GM19328 (cell line): ENCODE results near the gene FAM53A.

Experiments
- ATAC-seq: cut with Tn5 transposase; IDR thresholded peaks from one replicate; pipeline ENCODE4 v1.9.1; 2021; ENCODE audit warnings: mild to moderate bottlenecking, moderate library complexity; ENCODE audit not compliant: unreplicated experiment

FAM53A gene

GRCh38 chr4:1683736-1684505 lies at the start of gene FAM53A:
FAM53A (minus strand) TSS chr4:1684313; CDS start chr4:1668741, 15,572 bp downstream.
- ATAC-seq = peak; percentile 87

DNA sequence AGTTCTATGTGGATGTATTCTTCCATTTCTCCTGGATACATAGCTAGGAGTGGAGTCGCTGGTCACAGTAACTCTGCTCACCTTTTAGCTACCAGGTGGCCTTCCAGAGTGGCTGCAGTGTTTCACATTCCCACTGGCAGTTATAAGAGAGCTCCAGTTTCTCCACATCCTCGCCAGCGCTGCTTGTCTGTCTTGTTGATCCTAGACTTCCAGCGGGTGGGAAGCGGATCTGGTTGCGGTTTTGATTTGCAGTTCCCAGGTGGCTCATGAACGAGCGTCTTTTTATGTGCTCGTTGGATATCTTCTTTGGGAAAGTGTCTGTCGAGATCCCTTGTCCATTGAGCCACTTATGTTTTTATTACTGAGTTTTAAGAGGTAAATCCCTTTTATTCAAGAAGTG lies 48.8 kb upstream of the FAM53A start:
- no peak for ATAC-seq

GRCh38 chr4:1731180-1731579 lies 47.1 kb upstream of the FAM53A start:
- ATAC-seq = no peak

DNA sequence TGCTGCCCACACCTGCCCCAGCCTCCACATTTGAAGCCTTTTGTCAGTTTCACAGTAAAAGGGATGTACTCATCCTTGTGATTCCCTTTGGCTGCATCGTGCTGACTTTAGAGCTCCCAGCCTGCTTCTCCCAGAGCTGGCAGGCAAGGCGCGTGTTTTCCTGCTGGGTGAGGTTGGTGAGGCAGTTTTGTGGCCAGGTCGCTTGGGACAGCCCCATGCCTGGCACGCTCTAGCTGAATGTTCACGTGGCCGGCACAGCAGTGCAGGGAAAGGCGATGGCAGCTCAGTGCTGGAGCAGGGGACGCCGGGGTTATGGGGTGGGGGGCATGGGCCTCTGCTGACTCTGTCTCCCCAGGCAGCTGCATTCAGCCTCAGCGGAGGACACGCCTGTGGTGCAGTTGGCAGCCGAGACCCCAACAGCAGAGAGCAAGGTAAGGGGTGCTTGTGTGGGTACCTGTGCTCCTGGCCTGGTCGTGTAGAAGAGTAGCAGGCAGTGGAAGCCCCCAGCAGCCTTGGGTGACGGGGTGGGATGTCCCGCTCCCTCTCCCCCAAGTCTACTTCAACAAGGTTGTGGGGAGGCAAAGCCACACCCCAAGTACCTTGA lies 46.5 kb upstream of the FAM53A start:
- ATAC-seq = no peak

GRCh38 chr4:1728061-1728980 lies 44.2 kb upstream of the FAM53A start:
- ATAC-seq = no peak

- ATAC-seq = no peak
Measured at GRCh38 chr4:1727117-1728031, 43.3 kb upstream of the FAM53A start.

DNA sequence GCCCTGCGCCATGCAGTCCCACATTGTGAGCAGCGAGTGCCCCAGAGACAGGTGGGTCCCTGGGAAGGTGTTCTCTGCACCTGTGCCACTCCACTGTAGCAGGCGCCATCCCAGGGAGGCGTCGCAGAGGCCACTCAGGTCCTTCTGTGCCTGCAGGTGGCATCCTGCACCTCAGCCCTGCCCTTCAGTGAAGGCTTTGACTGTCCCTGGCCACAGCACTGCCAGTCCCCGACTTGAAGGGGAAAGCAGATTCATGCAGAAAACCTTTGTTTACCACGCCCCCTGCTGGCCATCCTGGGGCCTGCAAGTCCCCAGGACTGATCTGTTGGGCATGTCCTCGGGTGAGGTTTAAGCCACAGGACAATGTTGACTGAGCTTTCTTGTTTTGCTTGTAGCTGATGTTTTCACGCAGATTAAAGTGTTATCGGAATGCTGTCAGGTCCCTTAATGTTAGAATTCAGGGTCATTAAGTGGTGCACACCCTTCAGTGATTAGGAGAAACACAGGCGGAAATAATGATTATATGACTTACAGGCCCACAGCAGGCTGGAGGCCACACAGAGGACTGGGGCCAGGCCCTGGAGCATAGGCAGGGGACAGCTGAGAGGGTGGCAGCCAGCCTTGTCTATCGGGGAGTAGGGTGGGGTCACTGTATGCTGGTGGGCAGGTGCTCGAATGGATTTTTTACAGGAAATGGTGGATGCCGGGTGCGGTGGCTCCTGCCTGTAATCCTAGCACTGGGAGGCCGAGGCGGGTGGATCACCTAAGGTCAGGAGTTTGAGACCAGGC lies 42.2 kb upstream of the FAM53A start:
- ATAC-seq = no peak

DNA sequence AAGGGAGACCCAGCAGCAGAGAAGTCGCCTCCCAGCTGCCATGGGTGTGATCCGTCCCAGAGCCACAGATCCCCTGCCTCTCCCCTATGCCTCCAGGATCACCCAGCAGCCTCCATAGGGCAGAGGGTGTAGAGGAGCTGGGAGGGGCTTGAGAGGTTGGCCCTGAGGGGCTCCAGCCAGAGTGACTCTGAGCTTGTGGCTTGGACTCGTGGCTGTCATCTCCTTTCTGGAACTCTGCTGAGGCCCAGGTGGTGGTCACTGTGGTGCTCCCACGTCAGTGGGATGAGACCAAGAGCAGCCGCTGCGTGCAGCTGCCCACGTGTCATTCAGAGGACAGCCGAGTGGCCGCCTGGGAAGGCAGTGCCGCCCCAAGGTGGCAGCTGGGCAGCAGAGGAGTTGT lies 41.4 kb upstream of the FAM53A start:
- no peak for ATAC-seq

GRCh38 chr4:1723131-1723801 lies 39.2 kb upstream of the FAM53A start:
- no peak for ATAC-seq

DNA sequence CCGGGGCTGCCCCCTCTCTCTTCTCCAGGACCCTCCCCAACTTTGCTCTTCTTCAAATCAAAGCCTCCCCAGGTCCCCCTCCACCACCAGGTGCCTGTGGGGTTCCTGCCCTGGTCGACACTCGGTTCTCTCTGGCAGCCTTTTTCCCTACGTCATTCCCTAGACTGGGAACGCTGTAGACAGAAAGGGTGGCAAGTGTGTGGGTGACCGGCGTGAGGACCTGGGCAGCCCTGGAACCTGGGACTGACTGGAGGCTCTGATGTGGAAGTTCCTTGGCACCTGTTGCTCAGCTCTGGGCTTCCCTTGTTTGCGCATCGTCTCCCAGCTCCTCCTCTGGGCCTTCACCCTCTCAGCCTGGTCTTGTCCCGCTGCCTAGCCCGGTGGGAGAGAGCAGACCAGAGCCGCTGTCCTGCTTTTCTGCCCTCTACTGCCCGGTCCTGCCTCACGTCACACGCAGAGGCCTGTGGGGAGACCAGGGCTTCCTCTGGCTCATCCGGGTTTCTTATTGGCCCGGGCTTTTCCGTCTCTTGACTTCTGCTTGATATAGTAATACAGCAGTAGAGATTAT lies 38.5 kb upstream of the FAM53A start:
- no peak for ATAC-seq

DNA sequence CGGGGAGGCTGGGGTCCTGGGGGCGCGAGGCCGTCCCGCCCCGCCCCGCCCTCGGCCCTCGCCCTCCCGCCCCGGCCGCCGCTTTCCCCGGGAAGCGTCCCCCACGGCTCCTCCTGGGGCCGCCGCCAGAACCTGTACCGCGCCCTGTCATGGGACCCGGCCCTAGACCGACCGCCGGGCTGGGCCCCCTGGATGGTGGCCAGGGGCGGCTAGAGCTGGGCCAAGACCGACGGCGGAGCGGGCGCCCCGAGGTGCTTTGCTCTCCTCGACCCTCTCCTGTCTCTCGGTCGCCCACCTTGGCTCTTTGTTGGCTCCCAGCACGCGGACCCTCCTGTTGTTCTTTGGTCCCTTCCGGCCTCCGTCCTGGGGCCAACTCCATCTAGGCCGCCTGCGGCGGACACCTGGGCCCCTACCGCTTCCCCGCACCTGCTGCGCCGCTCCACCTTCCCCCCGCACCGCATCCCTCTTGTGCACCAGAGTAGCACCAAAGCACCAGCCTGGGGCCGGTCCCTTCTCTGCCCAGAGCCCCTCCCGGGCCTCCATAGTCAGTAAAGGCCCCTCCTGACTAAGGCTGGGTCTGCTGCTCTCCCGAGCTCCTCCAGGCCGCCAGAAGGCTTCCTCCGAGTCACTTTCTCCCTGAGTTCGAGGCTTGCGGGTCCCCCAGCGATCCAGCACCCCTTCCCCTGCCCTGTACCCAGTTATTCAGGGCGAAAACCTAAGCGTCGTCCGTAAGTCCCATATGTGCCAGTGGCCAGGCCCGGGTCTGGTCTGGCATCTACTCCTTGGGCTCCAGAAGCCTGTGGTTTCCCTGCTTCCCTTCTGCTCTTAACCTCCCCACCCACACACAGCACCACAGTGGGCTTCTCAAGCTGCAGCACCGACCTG lies 37.8 kb upstream of the FAM53A start:
- ATAC-seq = peak; percentile 4

GRCh38 chr4:1721003-1721665 lies 37.0 kb upstream of the FAM53A start, which contains the start of the genes TACC3 and TMEM129:
TACC3 (plus strand) TSS chr4:1721521; CDS start chr4:1723422, 1,901 bp downstream.
TMEM129 (minus strand) TSS chr4:1721323; CDS start chr4:1720837, 486 bp downstream.
- ATAC-seq = peak; percentile 83

DNA sequence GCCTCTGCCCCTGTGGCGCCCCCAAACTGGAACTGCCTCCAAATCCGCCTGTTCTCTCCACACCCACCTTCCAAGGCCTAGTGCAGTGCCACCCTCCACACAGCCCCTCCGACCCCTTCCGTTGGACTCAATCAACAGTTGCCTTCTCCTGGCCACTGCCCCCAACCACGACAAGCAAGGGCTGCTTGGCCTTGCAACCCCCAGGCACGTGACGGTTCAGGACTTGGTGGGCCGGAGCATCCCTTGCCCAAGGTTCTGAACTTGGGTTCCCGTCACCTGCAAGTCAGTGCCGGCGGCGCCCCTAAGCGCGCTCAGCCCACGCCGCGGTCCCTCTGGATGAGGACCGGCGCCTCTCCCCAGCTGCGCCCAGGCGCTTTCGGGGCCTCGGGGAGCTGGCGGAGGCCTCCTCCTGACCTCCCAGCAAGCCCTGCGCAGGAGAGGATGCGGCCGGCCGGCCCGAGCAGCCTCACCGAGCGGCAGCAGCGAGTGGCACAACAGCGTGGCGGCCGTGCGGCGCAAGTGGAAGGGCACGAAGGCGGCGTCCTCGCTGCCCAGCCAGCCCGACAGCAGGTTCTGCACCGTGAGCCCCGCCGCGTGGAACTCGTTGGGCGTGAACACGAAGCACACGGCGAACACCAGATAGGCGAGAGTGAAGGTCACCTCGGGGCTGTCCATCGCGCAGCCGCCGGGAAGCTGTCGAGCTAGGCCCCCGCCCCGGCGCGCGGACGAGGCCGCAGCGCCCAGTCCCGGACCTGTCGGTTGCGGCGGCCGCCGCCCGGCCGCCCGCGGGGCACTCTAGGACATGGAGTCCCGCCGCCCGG lies 36.3 kb upstream of the FAM53A start:
- ATAC-seq = peak; percentile 8

GRCh38 chr4:1718095-1718850 lies 34.2 kb upstream of the FAM53A start:
- no peak for ATAC-seq
